Pons (tissue), 1 donor: ENCODE results near the gene SH2D3C.
A peak's percentile ranks its signal among the peaks of the same experiment; 100 is the strongest.
"Not testable (repeated sequence)": the region's sequence is repeated elsewhere in the genome, so short reads cannot be mapped to it uniquely, and the experiment has no call there.

Source experiments
- DNase-seq: peaks from one replicate; pipeline ENCODE4 v3.0.0-alpha.2; 2016; ENCODE audit warnings: low spot score

SH2D3C gene

DNA sequence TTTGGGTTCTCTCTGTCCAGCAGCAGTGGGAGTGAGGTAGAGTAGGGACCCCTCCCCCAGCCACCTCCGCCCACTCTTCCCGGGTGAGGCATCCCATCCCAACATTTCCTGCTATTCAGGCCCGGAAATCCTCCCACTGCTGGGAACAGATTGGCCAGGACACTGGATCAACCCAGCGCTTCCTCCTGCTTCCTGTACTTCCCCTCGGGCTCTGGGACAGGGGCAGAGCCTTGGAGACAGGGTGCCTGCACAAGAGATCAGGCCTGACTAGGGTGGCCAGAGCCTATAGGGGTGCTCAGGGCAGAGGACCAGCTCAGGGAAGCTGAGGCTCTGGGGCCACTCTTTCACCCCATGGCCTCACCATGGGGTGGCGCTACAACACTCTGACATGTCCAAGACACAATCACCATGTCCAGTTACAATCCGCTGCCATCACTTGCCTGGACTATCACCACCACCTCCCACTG is 14.5 kb downstream of the SH2D3C start:
- peak; percentile 41 for DNase-seq

GRCh38 chr9:127762111-127762676 is 16.3 kb downstream of the SH2D3C start:
- DNase-seq, result peak; percentile 31

- no peak for DNase-seq
Measured at GRCh38 chr9:127761491-127761956, 16.9 kb downstream of the SH2D3C start.

DNA sequence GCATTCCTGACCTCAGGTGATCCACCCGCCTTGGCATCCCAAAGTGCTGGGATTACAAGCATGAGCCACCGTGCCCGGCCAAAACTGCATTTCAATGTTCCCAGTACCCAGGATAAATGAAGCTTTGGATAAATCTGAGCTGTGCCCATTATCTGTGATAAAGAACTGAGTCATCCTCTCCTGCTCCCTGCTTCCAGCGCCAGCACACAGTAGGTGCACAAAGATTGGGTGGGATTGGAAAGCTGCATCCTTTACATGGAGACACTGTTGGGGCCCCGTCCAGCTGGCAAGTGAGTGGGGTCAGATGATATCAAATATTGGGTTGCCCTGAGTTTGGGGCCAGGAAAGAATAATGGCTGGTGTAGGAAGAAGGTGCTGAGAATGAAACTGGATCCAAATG is 17.4 kb downstream of the SH2D3C start:
- DNase-seq, result no peak

DNA sequence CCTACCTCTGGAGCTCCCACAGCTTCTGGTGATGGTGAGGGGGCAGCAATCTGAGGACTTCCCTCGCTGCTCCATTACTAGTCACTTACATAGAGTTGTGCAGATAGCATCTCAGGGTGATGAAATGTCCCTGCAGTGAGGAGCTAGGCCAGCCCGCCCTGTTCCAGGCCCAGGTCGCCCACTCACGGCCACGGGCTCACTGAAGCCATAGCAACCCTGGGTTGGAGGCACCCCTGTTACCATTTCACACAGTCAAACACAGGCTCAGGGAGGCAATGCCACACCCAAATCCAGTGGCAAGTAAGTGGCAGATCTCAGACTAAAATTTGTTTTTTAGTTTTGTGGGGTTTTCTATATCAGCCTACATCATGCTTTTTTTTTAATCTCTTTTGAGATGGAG is 19.6 kb downstream of the SH2D3C start:
- no peak for DNase-seq

GRCh38 chr9:127756776-127757175 is 21.7 kb downstream of the SH2D3C start:
- not testable (repeated sequence) for DNase-seq

DNA sequence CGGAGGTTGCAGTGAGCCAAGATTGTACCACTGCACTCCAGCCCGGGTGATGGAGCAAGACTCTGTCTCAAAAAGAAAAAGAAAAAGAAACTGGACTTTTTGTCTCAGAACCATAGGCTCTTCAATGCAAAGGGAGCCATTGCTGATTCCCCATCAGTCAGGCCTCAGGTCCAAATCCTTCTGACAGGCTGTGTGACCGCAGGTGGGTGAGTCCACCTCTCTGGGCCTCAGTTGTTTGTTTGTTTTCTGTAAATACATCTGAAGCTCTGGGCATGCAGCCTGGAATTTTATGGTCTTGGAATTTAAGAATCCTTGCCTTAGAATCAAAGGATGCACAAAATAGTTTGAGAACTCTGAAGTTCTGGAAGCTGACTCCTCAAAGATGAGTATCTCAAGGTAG is 22.2 kb downstream of the SH2D3C start:
- no peak for DNase-seq

DNA sequence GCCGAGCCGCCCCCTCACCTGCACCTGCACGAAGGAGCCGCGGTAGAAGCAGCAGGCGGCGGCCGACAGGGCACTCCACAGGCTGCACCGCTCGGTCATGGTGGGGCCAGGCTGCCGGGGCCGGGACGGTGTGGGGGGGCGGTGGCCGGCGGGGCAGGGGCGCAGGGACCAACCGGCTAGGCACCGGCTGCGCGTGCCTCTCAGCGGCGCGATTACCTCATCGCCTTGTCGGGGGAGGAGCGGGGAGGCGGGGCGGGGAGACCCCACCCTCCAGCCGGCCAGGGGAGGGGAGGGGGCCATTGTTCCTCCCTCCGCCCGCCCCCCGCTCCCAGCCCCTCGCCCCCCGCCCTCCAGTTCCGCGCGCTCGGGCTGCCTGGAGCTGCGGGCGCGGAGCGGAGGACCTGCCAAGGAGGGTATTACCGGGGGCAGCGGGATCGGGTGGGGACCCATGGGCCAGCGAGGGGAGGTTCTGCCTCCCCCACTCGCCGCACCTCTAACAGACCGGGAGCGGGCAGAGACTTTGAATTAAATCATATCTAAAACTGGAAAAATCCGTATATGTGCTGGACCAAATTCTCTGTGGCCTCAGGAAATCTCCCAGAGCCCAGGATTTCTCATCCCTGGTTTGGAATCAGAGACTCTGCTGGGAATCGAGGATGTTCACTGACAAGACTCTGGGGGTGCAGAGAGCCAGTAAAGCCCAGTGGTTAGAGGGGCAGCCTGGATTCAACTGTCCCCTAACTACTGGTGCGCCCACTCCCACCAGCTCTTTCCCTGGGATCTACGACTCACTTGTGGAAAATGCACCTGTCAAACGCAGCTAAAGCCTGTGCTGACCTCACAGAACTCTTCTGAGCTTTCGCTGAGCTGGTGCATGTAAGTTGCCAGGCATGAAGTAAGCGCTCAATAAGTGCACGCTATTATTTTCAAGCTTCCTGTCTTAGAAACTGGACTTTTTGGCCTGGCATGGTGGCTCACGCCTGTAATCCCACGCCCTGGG is 23.1 kb downstream of the SH2D3C start:
- DNase-seq, result no peak

DNA sequence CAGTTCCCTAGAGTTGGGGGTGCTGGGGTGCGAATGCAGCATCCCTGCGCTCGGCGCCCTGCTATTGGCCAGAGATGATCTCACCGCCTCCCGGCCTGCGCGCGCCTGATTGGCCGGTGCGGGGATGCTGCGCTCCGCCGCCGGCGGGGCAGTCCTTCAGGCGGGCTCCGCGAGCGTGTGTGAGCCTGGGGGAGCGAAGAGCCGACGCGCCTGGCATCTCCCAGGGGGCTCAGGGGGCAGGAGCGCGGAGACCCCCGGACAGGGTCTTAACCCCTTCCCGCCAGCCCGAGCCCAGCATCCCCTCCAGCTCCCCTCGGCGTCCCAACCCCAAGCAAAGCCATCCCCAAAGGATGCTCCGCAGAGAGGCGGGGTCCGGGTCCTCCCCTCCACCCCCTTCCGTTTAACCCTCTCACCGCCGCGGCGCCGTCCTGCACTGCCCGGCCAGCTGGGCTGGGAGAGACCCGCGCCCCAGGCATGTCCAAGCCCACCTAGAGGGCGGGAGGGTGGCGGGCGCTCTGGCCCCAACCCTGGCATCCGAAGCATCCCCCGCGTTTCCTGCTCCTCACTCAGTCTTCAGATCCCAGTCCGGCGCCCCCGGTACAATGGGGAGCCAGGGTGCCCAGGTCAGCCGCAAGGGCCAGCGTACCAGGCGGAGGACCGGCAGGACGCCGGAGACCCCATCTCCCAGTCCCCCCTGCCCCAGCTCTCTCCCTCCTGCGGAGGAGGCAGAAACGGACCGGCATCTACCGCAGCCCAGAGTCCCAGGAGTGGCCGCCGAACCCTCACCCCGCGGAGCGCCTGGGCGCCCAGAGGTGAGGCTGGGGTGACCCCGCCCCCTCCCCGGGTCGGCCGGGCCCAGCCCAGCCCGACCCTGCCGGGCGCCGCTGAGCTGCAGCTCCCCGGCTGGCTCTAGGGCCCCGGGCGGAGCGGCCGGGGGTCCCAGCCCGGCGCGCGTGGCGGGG is 24.1 kb downstream of the SH2D3C start:
- no peak for DNase-seq

DNA sequence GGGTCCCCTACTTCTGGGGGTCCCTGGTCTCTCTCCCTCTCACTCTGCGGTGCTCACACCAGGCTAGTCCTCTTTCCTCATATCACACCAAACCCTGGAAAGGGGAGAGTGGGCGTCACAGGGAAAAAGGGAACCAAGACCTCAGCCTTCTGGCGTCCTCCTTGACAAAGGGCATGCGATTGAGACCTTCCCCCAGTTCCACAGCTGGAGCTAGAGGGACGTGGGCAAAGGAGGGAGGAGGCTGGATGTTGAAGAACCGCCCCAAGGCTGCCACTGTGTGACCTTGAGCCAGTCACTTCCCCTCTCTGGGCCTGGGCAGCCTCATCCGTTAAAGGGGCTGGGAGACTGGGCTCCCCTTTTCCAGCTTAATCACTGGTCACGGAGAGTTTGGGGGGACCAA is 24.8 kb downstream of the SH2D3C start:
- DNase-seq, result no peak

- DNase-seq, result no peak
Measured at GRCh38 chr9:127753148-127753547, 25.3 kb downstream of the SH2D3C start.

DNA sequence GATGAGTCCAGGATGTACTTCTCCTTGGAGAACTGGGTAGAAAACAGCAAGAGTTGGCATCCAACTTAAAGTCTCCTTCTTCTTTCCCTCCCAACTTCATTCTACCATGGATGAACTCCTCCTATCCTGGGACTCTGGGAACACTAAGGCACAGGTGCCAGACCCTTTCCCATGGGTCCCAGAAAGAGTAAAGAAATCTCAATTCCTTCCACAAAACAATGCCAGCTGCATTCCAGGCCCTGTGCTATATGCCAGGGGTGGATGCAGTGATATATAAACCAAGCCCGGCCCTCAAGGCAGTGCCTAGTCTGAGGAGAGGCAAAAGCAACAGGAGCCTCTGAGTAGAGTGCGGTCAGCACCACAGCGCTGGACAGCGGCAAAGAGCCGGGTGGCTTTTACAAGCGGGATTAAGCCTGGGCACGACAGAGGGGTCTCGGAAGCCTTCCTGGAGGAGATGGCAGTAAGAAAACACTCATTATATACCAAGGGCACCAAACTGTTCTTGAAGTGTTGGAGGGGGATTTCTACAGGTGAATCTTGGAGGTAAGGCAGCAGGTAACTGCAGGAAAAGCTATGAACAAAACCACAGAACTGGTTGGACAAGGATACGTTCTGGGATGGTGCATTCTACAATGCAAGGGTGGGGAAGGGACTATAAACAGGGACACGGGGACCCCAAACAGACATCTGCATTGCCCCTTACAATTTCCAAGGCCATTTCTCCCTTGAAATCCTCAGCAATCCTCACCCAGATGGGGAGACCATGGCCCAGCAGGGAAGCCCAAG is 27.0 kb downstream of the SH2D3C start:
- DNase-seq, result no peak

DNA sequence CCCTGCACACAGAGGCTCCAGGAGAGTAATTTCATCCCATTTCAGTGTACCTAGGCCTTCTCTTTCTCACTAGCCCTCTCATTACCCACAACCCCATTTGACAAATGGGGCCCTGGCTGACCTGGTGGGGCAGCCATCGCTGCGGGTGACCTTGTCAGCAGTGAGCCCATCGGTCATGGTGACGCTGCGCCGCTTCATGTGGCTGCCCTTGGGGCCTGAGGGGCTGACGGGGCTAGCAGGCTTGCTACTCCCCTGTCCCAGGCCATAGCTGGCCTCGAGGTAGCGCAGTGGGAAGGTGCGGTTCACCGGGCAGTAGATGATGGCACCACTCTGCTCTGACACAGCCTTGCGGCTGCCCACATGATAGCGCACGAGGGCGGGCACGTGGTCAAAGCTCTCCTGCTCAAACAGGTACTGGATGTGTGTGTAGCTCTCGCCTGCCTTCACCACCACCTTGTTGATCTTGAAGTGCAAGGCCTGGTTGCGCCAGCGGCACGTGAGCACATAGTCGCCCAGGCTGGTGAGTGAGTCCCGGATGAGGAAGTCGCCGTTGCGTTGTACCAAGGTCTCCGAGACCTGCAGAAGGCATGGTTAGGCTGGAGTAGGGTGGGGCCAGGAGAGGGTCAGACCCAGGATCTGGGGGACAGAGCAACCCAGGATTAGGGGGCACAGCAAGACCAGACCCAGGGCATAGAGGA is 29.2 kb downstream of the SH2D3C start:
- no peak for DNase-seq

DNA sequence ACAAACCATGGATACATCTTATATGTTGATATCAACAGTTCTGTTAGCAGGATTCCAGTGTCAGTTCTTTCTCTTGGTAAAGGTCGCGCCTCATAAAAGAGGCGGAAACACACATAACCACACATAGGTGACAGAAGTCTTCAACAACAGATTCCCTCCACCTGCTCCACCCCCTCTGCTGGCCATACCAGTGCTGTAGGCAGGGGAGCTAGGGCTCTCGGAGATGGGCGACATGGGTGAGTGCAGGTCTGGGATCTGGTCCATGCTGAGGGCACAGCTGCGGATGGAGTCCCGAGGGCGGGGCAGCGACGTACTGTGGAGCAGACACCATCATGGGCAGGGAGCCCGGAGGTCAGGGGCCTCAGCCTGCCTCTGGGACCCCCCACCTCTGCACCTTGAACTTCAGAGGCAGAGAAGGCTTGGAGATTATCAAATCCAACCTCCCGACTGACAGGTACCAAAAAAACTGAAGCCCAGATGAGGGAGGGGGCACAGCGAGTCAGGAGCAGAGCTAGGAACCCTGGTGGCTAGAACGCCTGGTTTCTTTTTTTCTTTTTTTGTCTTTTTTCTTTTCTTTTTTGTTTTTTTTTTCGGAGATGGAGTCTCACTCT is 31.4 kb downstream of the SH2D3C start:
- no peak for DNase-seq

GRCh38 chr9:127744398-127745110 is 33.9 kb downstream of the SH2D3C start:
- DNase-seq, result no peak

GRCh38 chr9:127742435-127743088 is 35.9 kb downstream of the SH2D3C start:
- DNase-seq, result no peak

DNA sequence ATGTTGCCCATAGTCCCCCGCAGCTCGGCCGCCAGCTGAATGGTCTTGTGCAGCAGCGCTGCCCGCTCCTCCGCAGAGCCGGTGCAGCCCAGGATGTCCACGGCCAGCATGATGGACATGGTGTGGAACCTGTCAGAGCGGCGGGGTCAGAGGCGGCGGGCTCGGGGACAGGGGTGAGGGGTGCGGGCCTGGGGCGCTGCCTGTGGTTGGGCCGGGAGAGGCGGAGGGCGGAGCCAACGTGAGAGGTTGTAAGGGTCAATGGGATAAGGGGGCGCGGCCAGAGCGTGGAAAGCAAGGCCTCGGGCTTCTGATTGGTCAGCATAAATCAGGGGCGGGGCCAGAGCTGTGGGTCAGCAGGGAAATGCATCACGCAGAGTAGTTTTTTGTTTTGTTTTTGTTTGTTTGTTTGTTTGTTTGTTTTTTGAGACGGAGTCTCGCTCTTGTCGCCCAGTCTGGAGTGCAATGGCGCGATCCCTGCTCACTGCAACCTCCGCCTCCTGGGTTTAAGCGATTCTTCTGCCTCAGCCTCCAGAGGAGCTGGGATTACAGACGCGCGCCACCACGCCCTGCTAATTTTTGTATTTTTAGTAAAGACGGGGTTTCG is 36.5 kb downstream of the SH2D3C start:
- DNase-seq, result peak; percentile 75

- DNase-seq, result no peak
Measured at GRCh38 chr9:127739614-127740330, 38.7 kb downstream of the SH2D3C start.
